CD4-positive, alpha-beta T cell (primary cell): Measurements from ENCODE around the gene SYNE1. TPM values are rescaled to one million over a fixed set of nuclear protein-coding genes. Genes with fewer than 3 reads are reported as not detected.
A peak's percentile ranks its signal among the peaks of the same experiment; 100 is the strongest.
"Not testable (repeated sequence)": the region's sequence is repeated elsewhere in the genome, so short reads cannot be mapped to it uniquely, and the experiment has no call there.

ENCODE experiments used
- ATAC-seq: fragments of 200-7000 bp; cut with Tn5 transposase; one replicate; pipeline ENCODE4 v1.10.0; 2022; ENCODE audit warnings: mild to moderate bottlenecking; ENCODE audit not compliant: poor library complexity
- CTCF ChIA-PET: fragments of 350-600 bp; sonication (Branson Sonifier 250); formaldehyde crosslinking; loops from one replicate; lab custom pipeline; 2021; ENCODE audit warnings: antibody characterized with exemption, inconsistent platforms; lab: Charles Lee
- POLR2A ChIA-PET: fragments of 350-600 bp; sonication (Branson Sonifier 250); formaldehyde crosslinking; loops from one replicate; lab custom pipeline; 2021; ENCODE audit warnings: antibody characterized with exemption, inconsistent platforms; lab: Charles Lee
- DNase-seq, 14 experiments: peaks; one replicate each; pipeline ENCODE4 v3.0.0-alpha.2; 2013 to 2020; ENCODE audit warnings: mixed read lengths in 2 of 14
- H3K27ac ChIP-seq, 2 donors: one replicate each; pipeline versions ENCODE4 v1.5.1 to v1.7.0; 2013; ENCODE audit warnings: low read length in 2 of 2, low read depth in 1 of 2, mild to moderate bottlenecking in 1 of 2
- H3K27me3 ChIP-seq, 2 experiments: 1 replicate in 1 of 2; 2 replicates in 1 of 2; pipeline versions ENCODE4 v1.6.1 to v1.7.0; 2013; ENCODE audit warnings: low read length in 2 of 2, control low read depth in 1 of 2, mild to moderate bottlenecking in 1 of 2, moderate library complexity in 1 of 2; ENCODE audit not compliant: insufficient read depth in 2 of 2, control insufficient read depth in 1 of 2
- H3K36me3 ChIP-seq: one replicate; pipeline ENCODE4 v1.6.1; 2013; ENCODE audit warnings: low read length, control low read depth; ENCODE audit not compliant: insufficient read depth
- H3K4me1 ChIP-seq: one replicate; pipeline ENCODE4 v1.6.1; 2013; ENCODE audit warnings: low read length, control low read depth; ENCODE audit not compliant: insufficient read depth
- H3K4me3 ChIP-seq: one replicate; pipeline ENCODE4 v1.5.1; 2013; ENCODE audit warnings: mild to moderate bottlenecking, low read length, moderate library complexity
- H3K9me3 ChIP-seq, 2 experiments: 1 replicate in 1 of 2; 2 replicates in 1 of 2; pipeline versions ENCODE4 v1.6.1 to v1.7.0; 2013; ENCODE audit warnings: low read length in 2 of 2, mild to moderate bottlenecking in 2 of 2, control low read depth in 1 of 2, moderate library complexity in 1 of 2; ENCODE audit not compliant: control insufficient read depth in 1 of 2, insufficient read depth in 1 of 2
- H3K27ac Mint-ChIP-seq: one replicate; pipeline ENCODE4 v1.8.0; 2020; ENCODE audit warnings: mixed read lengths
- H3K27me3 Mint-ChIP-seq: one replicate; pipeline ENCODE4 v1.8.0; 2021; ENCODE audit warnings: mixed read lengths
- H3K36me3 Mint-ChIP-seq: one replicate; pipeline ENCODE4 v1.8.0; 2021; ENCODE audit warnings: low read depth, mixed read lengths
- H3K4me1 Mint-ChIP-seq: one replicate; pipeline ENCODE4 v1.8.0; 2021; ENCODE audit warnings: low read depth, mixed read lengths
- H3K4me3 Mint-ChIP-seq: one replicate; pipeline ENCODE4 v1.8.0; 2020; ENCODE audit warnings: mild to moderate bottlenecking, mixed read lengths
- H3K9me3 Mint-ChIP-seq: one replicate; pipeline ENCODE4 v1.8.0; 2020; ENCODE audit warnings: mixed read lengths
- CTCF ChIP-seq: fragments of 200-600 bp; IDR thresholded peaks from one replicate; pipeline ENCODE4 v1.8.0; 2022; ENCODE audit warnings: antibody characterized with exemption, mild to moderate bottlenecking
- intact Hi-C, 2 experiments: fragments of 100-400 bp; cut with DNase I in 1 of 2; cut with micrococcal nuclease in 1 of 2; formaldehyde crosslinking; loops; one replicate each; pipeline versions ENCODE4 v1.15.1 to v1.9.0; 2023 to 2025; cut with DNase I, micrococcal nuclease
- total RNA-seq, 174 experiments: library from RNA in 2 of 174; stranded (reverse) in 2 of 174; gene quantifications; one replicate each; pipeline ENCODE4 v1.2.3 and lab custom pipeline; 2021 to 2026

The SYNE1 gene
- total RNA-seq, 2 experiments from 2014 or later = 94.9 to 108 TPM

- H3K4me1 ChIP-seq = no peaks in the 10 kb centered on the region
- intact Hi-C loops = no loop called here
- Mint-ChIP-seq H3K36me3 (no peaks in the 10 kb centered on the region), H3K4me1 (no peaks in the 10 kb centered on the region), H3K4me3 (no peak overlapping the region), H3K27me3 (peaks cover 18% of the 10 kb centered on the region), H3K9me3 (no peaks in the 10 kb centered on the region), H3K27ac (no peak overlapping the region)
- POLR2A ChIA-PET = no interaction called here
- H3K4me3 ChIP-seq = no peak overlapping the region
- CTCF ChIA-PET = no interaction called here
- no peak for TF ChIP-seq CTCF
- H3K9me3 ChIP-seq = no peaks in the 10 kb centered on the region
- H3K27ac ChIP-seq = no peak overlapping the region
- DNase-seq (no peak), ATAC-seq (no peak)
- H3K36me3 ChIP-seq = no peaks in the 10 kb centered on the region
- peaks cover 0 to 2% of the 10 kb centered on the region in 2 experiments for H3K27me3 ChIP-seq
These were observed 6.3 kb downstream of the SYNE1 start for GRCh38 chr6:152630832-152631231.

GRCh38 chr6:152625213-152625612, 11.9 kb downstream of the SYNE1 start:
- no peaks in the 10 kb centered on the region for H3K4me1 ChIP-seq
- CTCF ChIA-PET = no interaction called here
- DNase-seq (peak in 2 of 14 experiments; percentile 6 to 40), ATAC-seq (no peak)
- H3K4me3 ChIP-seq = no peak overlapping the region
- Mint-ChIP-seq H3K27me3 (peaks cover 4% of the 10 kb centered on the region), H3K4me1 (no peaks in the 10 kb centered on the region), H3K27ac (no peak overlapping the region), H3K36me3 (no peaks in the 10 kb centered on the region), H3K9me3 (no peaks in the 10 kb centered on the region), H3K4me3 (no peak overlapping the region)
- no peak for TF ChIP-seq CTCF
- no peaks in the 10 kb centered on the region for H3K27me3 ChIP-seq
- POLR2A ChIA-PET = no interaction called here
- H3K9me3 ChIP-seq = no peaks in the 10 kb centered on the region
- no peak overlapping the region for H3K27ac ChIP-seq
- intact Hi-C loops = no loop called here
- H3K36me3 ChIP-seq = no peaks in the 10 kb centered on the region

GRCh38 chr6:152614776-152615175, 22.4 kb downstream of the SYNE1 start:
- POLR2A ChIA-PET, intact Hi-C loops, H3K27me3 Mint-ChIP-seq, CTCF ChIA-PET, H3K4me1 ChIP-seq, H3K27me3 ChIP-seq, H3K36me3 ChIP-seq, H3K4me3 ChIP-seq, H3K4me1 Mint-ChIP-seq, H3K9me3 Mint-ChIP-seq, H3K36me3 Mint-ChIP-seq, H3K9me3 ChIP-seq, H3K27ac ChIP-seq, ATAC-seq, DNase-seq, H3K4me3 Mint-ChIP-seq, H3K27ac Mint-ChIP-seq: not testable (repeated sequence)

GRCh38 chr6:152609125-152609670, 28.0 kb downstream of the SYNE1 start:
- no peak overlapping the region for H3K4me3 Mint-ChIP-seq
- Histone ChIP-seq H3K27ac (no peak overlapping the region), H3K4me3 (no peak overlapping the region), H3K9me3 (no peaks in the 10 kb centered on the region), H3K4me1 (no peaks in the 10 kb centered on the region), H3K27me3 (peaks cover 3 to 6% of the 10 kb centered on the region in 2 experiments), H3K36me3 (no peaks in the 10 kb centered on the region)
- H3K27me3 Mint-ChIP-seq = peaks cover 18% of the 10 kb centered on the region
- H3K9me3 Mint-ChIP-seq = no peaks in the 10 kb centered on the region
- DNase-seq = no peak
- no peak for TF ChIP-seq CTCF
- no peak overlapping the region for H3K27ac Mint-ChIP-seq
- H3K36me3 Mint-ChIP-seq = no peaks in the 10 kb centered on the region
- ChIA-PET POLR2A (no interaction called here), CTCF (no interaction called here)
- intact Hi-C loops = no loop called here
- ATAC-seq = no peak
- H3K4me1 Mint-ChIP-seq = no peaks in the 10 kb centered on the region
